ENCODE measurements around the gene DOCK8. TPM values are rescaled to one million over a fixed set of nuclear protein-coding genes. Genes with fewer than 3 reads are reported as not detected.
"Not testable (repeated sequence)": the region's sequence is repeated elsewhere in the genome, so short reads cannot be mapped to it uniquely, and the experiment has no call there.

DOCK8 gene
- total RNA-seq, 1 donor = under 0.01 TPM

- H3K79me2 ChIP-seq (ENCODE audit: insufficient read depth, low read length) = no peaks in the 10 kb centered on the region
- no peak for TF ChIP-seq CTCF (IDR thresholded peaks at IDR 0.05; ENCODE audit: extremely low read depth, low read depth, low read length)
- H3K9me3 ChIP-seq (ENCODE audit: low read depth, low read length) = no peaks in the 10 kb centered on the region
- no peak overlapping the region for H3K4me3 ChIP-seq (ENCODE audit: insufficient read depth, low read length)
- DNase-seq (ENCODE audit: insufficient read length, low spot score, missing footprints) = no peak
- H3K4me1 ChIP-seq (ENCODE audit: insufficient read depth, low read length) = no peaks in the 10 kb centered on the region
- no peaks in the 10 kb centered on the region for H3K36me3 ChIP-seq (ENCODE audit: insufficient read depth, low read length)
- no peaks in the 10 kb centered on the region for H4K20me1 ChIP-seq (ENCODE audit: insufficient read depth, low read length)
- peaks cover 12% of the 10 kb centered on the region for H3K27me3 ChIP-seq (ENCODE audit: insufficient read depth, low read length)
- no peak overlapping the region for H2AFZ ChIP-seq (ENCODE audit: low read length)
- no peak overlapping the region for H3K27ac ChIP-seq (ENCODE audit: low read depth, low read length)
- no peak overlapping the region for H3K4me2 ChIP-seq (ENCODE audit: insufficient read depth, low read length)
Observed at GRCh38 chr9:216866-217265, 2.2 kb downstream of the DOCK8 start.

- DNase-seq (ENCODE audit: insufficient read length, low spot score, missing footprints) = no peak
- H4K20me1 ChIP-seq (ENCODE audit: insufficient read depth, low read length) = no peaks in the 10 kb centered on the region
- H3K27me3 ChIP-seq (ENCODE audit: insufficient read depth, low read length) = peaks cover 12% of the 10 kb centered on the region
- TF ChIP-seq CTCF (IDR thresholded peaks at IDR 0.05; ENCODE audit: extremely low read depth, low read depth, low read length) = no peak
- H2AFZ ChIP-seq (ENCODE audit: low read length) = no peak overlapping the region
- H3K9me3 ChIP-seq (ENCODE audit: low read depth, low read length) = no peaks in the 10 kb centered on the region
- no peak overlapping the region for H3K4me2 ChIP-seq (ENCODE audit: insufficient read depth, low read length)
- no peaks in the 10 kb centered on the region for H3K79me2 ChIP-seq (ENCODE audit: insufficient read depth, low read length)
- H3K4me1 ChIP-seq (ENCODE audit: insufficient read depth, low read length) = no peaks in the 10 kb centered on the region
- H3K4me3 ChIP-seq (ENCODE audit: insufficient read depth, low read length) = no peak overlapping the region
- no peaks in the 10 kb centered on the region for H3K36me3 ChIP-seq (ENCODE audit: insufficient read depth, low read length)
- no peak overlapping the region for H3K27ac ChIP-seq (ENCODE audit: low read depth, low read length)
Observed at GRCh38 chr9:217950-218349, 3.3 kb downstream of the DOCK8 start.

GRCh38 chr9:219036-219435 is 4.4 kb downstream of the DOCK8 start:
- not testable (repeated sequence) for H3K27me3 ChIP-seq (ENCODE audit: insufficient read depth, low read length); H4K20me1 ChIP-seq (ENCODE audit: insufficient read depth, low read length); H3K9me3 ChIP-seq (ENCODE audit: low read depth, low read length); H3K4me2 ChIP-seq (ENCODE audit: insufficient read depth, low read length); H3K27ac ChIP-seq (ENCODE audit: low read depth, low read length); H3K4me1 ChIP-seq (ENCODE audit: insufficient read depth, low read length); H3K4me3 ChIP-seq (ENCODE audit: insufficient read depth, low read length); H3K79me2 ChIP-seq (ENCODE audit: insufficient read depth, low read length); DNase-seq (ENCODE audit: insufficient read length, low spot score, missing footprints); H2AFZ ChIP-seq (ENCODE audit: low read length); H3K36me3 ChIP-seq (ENCODE audit: insufficient read depth, low read length)

- Histone ChIP-seq H3K36me3 (ENCODE audit: insufficient read depth, low read length) (no peaks in the 10 kb centered on the region), H4K20me1 (ENCODE audit: insufficient read depth, low read length) (no peaks in the 10 kb centered on the region), H3K4me1 (ENCODE audit: insufficient read depth, low read length) (no peaks in the 10 kb centered on the region), H3K27me3 (ENCODE audit: insufficient read depth, low read length) (peaks cover 10% of the 10 kb centered on the region), H2AFZ (ENCODE audit: low read length) (no peak overlapping the region), H3K4me3 (ENCODE audit: insufficient read depth, low read length) (no peak overlapping the region), H3K27ac (ENCODE audit: low read depth, low read length) (no peak overlapping the region), H3K4me2 (ENCODE audit: insufficient read depth, low read length) (no peak overlapping the region), H3K79me2 (ENCODE audit: insufficient read depth, low read length) (no peaks in the 10 kb centered on the region), H3K9me3 (ENCODE audit: low read depth, low read length) (no peaks in the 10 kb centered on the region)
- no peak for TF ChIP-seq CTCF (IDR thresholded peaks at IDR 0.05; ENCODE audit: extremely low read depth, low read depth, low read length)
- no peak for DNase-seq (ENCODE audit: insufficient read length, low spot score, missing footprints)
Observed at GRCh38 chr9:219670-220365, 5.2 kb downstream of the DOCK8 start.
